Naive thymus-derived CD8-positive, alpha-beta T cell (primary cell): ENCODE measurements around the gene CACNA2D3. TPM values are rescaled to one million over a fixed set of nuclear protein-coding genes. Genes with fewer than 3 reads are reported as not detected.

ENCODE experiments used
- ATAC-seq, 2 donors: fragments of 150-1000 bp; cut with Tn5 transposase in 1 of 2; sonication (Bioruptor Pico), chemical (Tn5 transposase) in 1 of 2; 1 replicate in 1 of 2; 2 replicates in 1 of 2; pipeline ENCODE4 v1.10.0; 2021; ENCODE audit warnings: mild to moderate bottlenecking in 2 of 2, moderate library complexity in 2 of 2
- POLR2A ChIA-PET: fragments of 350-600 bp; sonication (Branson Sonifier 250); formaldehyde crosslinking; loops from one replicate; lab custom pipeline; 2021; ENCODE audit warnings: antibody characterized with exemption; lab: Charles Lee
- DNase-seq, 10 donors: peaks; one replicate each; pipeline versions ENCODE4 v3.0.0 to v3.0.0-alpha.2; 2020 to 2022
- H3K27ac Mint-ChIP-seq, 10 donors: one replicate each; pipeline ENCODE4 v1.8.0; 2020 to 2022; ENCODE audit warnings: mild to moderate bottlenecking in 10 of 10, mixed read lengths in 10 of 10, moderate library complexity in 4 of 10, inconsistent platforms in 1 of 10
- H3K27me3 Mint-ChIP-seq, 5 donors: one replicate each; pipeline ENCODE4 v1.8.0; 2021 to 2022; ENCODE audit warnings: mixed read lengths in 5 of 5
- H3K36me3 Mint-ChIP-seq, 3 donors: one replicate each; pipeline ENCODE4 v1.8.0; 2020 to 2022; ENCODE audit warnings: mixed read lengths in 3 of 3, mild to moderate bottlenecking in 2 of 3, inconsistent platforms in 1 of 3
- H3K4me1 Mint-ChIP-seq, 4 donors: one replicate each; pipeline ENCODE4 v1.8.0; 2021 to 2022; ENCODE audit warnings: mixed read lengths in 4 of 4
- H3K4me3 Mint-ChIP-seq, 10 donors: one replicate each; pipeline ENCODE4 v1.8.0; 2020 to 2022; ENCODE audit warnings: mild to moderate bottlenecking in 10 of 10, mixed read lengths in 10 of 10, moderate library complexity in 6 of 10, inconsistent platforms in 1 of 10
- H3K9me3 Mint-ChIP-seq, 9 donors: one replicate each; pipeline ENCODE4 v1.8.0; 2020 to 2022; ENCODE audit warnings: mixed read lengths in 9 of 9, mild to moderate bottlenecking in 3 of 9, inconsistent platforms in 1 of 9, moderate library complexity in 1 of 9
- polyA plus RNA-seq, 3 donors: library from polyadenylated mRNA; unstranded; fragments of 300-500 nt; fragmentation: Illumina TruSeq; gene quantifications; one replicate each; pipeline ENCODE4 v1.2.3, GENCODE V29; 2021
- total RNA-seq, 8 experiments: library from RNA in 2 of 8; stranded (reverse) in 2 of 8; gene quantifications; one replicate each; pipeline ENCODE4 v1.2.3 and lab custom pipeline; 2021 to 2026

The CACNA2D3 gene
- total and polyA plus RNA-seq, 5 experiments from 2014 or later = not detected

DNA sequence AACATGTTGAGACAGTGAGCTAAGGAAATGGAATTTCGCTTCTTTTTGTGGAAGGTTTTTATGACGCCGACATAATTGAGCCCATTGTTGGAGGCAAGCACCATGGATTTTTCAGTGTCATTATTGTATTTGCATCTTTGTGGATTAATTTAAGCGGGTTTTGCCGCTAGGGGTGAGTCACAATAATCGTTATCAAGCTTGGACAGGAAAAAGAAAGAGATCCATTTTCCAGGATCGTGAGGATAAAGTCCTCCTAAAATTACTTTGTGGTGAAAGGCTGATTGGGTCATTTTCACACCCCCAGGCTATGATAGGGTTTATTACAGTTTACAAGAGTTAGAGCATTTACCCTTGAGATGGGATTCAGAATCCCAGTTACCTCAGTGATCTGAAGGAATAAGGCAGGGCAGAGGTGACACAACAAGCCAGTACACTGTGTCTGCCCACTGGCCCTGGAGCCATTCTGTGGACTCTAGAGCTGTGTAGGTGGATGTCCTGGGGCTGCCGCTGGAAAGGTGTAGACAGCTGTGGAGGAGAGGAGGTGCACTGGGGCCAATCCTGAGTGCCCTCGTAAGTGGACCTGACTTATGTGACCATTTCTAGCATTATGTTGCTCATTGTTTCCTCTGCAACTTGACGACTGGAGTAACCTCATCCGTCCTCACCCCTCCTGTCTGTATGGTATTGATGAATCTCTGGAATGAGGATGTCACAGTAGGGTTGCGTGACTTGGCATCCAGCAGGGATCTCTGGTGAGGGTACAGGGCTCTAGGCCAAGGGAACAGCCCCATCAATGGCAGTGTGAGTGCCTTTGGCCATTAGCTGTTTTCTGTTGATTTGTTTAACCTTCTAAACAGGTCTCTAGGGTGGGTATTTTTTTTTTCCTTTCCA is 435.4 kb downstream of the CACNA2D3 start:
- H3K27ac Mint-ChIP-seq = no peak overlapping the region
- no peak overlapping the region for H3K4me3 Mint-ChIP-seq
- no peaks in the 10 kb centered on the region for H3K36me3 Mint-ChIP-seq
- peaks cover 0 to 11% (median 0%) of the 10 kb centered on the region in 5 donors for H3K27me3 Mint-ChIP-seq
- DNase-seq = no peak
- H3K4me1 Mint-ChIP-seq = no peaks in the 10 kb centered on the region
- peaks cover 0 to 9% (median under 1%) of the 10 kb centered on the region in 9 donors for H3K9me3 Mint-ChIP-seq
- POLR2A ChIA-PET = no interaction called here
- ATAC-seq = no peak

DNA sequence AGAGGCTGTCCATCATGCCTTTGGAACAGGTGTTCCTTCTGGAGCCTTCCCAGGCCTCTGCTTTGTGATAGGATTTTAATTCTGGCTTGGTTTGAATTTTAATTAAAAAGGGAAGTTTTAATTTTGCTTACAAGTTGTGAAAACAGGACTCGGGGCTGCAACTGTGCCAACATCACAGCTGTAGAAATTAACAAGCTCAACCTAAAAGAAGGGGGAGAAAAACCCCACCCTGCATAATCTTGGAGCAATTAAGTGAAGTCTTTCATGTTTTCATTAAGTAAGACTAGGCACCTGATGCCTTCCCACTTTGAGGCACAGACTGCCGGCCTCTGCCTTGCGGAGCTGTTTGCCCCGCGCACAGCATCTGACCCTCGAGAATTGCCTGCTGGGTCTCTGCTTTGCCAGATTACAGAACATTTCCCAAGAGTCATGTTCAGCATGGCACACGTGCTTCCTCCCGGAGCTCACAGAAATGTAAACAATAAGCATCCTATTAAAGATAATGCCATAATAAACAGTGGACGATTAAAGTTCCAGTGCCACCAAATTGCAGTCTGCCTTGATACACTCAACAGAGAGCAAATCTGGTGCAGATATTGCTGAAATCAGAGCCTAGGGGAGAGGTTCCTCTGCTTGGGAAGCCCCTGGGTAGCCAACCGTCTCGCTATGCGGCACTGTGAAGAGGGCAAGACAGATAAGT is 441.3 kb downstream of the CACNA2D3 start:
- H3K9me3 Mint-ChIP-seq = peaks cover 0 to 5% (median 0%) of the 10 kb centered on the region in 9 donors
- ATAC-seq (no peak), DNase-seq (no peak)
- no peak overlapping the region for H3K4me3 Mint-ChIP-seq
- H3K27ac Mint-ChIP-seq = no peak overlapping the region
- H3K36me3 Mint-ChIP-seq = no peaks in the 10 kb centered on the region
- POLR2A ChIA-PET = no interaction called here
- peaks cover 0 to 11% (median 0%) of the 10 kb centered on the region in 5 donors for H3K27me3 Mint-ChIP-seq
- H3K4me1 Mint-ChIP-seq = no peaks in the 10 kb centered on the region

DNA sequence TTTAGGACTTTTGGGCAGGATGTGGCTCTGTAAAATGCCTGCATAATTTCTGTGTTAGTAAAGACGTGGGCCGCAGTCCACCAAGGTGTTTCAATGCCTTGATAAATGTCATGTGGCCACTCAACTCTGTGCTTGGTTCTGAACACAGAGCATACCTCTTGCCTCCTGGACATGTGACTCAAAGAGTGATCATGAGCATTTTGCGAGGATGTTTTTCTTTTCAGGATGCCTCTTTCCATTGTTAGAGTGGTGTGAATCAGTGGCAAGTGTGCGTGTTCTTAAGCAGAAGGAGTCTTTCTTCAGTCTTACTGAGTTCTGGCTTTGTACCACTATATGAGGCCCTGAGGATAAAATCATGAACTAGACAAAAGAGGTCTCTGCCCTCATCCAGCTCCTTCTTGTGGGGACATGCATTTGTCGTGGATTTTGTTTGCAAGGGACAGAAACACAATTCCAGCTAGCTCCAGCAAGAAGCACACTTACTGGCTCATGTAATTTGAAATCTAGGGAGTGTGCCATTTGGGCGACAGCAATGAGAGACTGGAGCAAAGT is 442.1 kb downstream of the CACNA2D3 start:
- H3K36me3 Mint-ChIP-seq = no peaks in the 10 kb centered on the region
- H3K4me1 Mint-ChIP-seq = no peaks in the 10 kb centered on the region
- H3K27me3 Mint-ChIP-seq = peaks cover 0 to 7% (median 0%) of the 10 kb centered on the region in 5 donors
- DNase-seq = no peak
- peaks cover 0 to 5% (median 0%) of the 10 kb centered on the region in 9 donors for H3K9me3 Mint-ChIP-seq
- POLR2A ChIA-PET = no interaction called here
- H3K27ac Mint-ChIP-seq = no peak overlapping the region
- ATAC-seq = no peak
- no peak overlapping the region for H3K4me3 Mint-ChIP-seq

DNA sequence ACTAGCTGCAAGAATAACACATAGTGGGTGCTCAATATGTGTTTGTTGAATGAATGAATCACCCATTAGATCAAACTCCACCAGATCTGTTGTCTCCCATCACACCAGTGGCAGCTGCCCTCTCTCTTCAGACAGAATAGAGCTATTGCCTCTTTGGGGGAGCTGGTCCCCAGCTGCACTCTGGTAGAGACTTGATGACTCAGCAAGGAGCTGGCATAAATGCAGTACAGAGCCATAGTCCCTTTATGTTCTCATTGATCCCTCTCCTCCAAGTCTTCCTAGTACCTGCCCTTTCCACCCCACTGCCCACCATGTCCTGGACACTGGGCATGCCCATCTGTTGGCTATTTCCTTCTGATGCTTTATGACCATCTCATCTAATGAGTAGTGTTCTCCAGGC is 443.6 kb downstream of the CACNA2D3 start:
- no peaks in the 10 kb centered on the region for H3K36me3 Mint-ChIP-seq
- no peak for ATAC-seq
- H3K27me3 Mint-ChIP-seq = peaks cover 0 to 5% (median 0%) of the 10 kb centered on the region in 5 donors
- H3K27ac Mint-ChIP-seq = no peak overlapping the region
- DNase-seq = no peak
- H3K4me3 Mint-ChIP-seq = no peak overlapping the region
- peaks cover 0 to 5% (median 0%) of the 10 kb centered on the region in 9 donors for H3K9me3 Mint-ChIP-seq
- POLR2A ChIA-PET = no interaction called here
- H3K4me1 Mint-ChIP-seq = no peaks in the 10 kb centered on the region

DNA sequence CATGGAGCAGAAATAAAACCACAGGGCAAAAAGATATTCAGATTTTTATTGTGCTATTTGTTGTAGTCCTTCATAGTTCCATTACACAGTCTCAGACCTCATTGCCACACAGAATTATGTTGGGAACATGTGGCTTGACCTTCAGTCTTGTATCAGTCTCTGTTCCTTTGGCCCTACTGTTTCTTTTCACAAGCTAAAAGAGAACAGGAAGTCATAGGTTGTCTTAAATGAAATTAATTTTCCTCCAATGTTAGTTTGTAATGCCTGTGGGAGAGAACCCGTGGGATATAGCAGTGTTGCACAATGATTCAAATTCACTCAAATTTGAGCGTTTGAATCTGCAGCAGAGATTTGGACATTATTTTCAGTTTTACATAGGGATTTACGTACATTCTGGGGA is 445.6 kb downstream of the CACNA2D3 start:
- no peaks in the 10 kb centered on the region for H3K4me1 Mint-ChIP-seq
- peaks cover 0 to 3% (median 0%) of the 10 kb centered on the region in 9 donors for H3K9me3 Mint-ChIP-seq
- H3K27ac Mint-ChIP-seq = no peak overlapping the region
- DNase-seq (no peak), ATAC-seq (no peak)
- H3K27me3 Mint-ChIP-seq = peaks cover 0 to 5% (median 0%) of the 10 kb centered on the region in 5 donors
- H3K36me3 Mint-ChIP-seq = no peaks in the 10 kb centered on the region
- H3K4me3 Mint-ChIP-seq = no peak overlapping the region
- POLR2A ChIA-PET = no interaction called here

DNA sequence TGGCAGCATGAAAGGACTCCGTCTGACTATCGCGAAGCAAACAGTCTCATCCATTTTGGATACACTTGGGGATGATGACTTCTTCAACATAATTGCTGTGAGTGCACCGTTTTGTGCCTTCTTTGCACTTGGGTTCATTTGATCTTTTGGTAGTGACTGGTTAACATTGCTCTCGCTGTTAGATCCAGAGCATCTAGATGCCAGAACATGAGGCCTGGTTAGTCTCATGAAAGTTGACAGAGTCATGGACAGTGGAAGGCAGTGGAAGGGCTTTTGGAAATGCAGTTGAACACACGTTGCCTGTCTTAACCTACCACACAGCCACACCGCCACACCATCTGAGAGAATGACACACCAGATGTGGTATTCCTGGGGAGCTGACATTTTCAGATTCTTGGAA is 447.7 kb downstream of the CACNA2D3 start:
- peaks cover 0 to 6% (median 0%) of the 10 kb centered on the region in 9 donors for H3K9me3 Mint-ChIP-seq
- no peak for DNase-seq
- POLR2A ChIA-PET = no interaction called here
- H3K36me3 Mint-ChIP-seq = no peaks in the 10 kb centered on the region
- no peak overlapping the region for H3K4me3 Mint-ChIP-seq
- ATAC-seq = no peak
- H3K27ac Mint-ChIP-seq = no peak overlapping the region
- H3K27me3 Mint-ChIP-seq = peaks cover 0 to 2% (median 0%) of the 10 kb centered on the region in 5 donors
- H3K4me1 Mint-ChIP-seq = no peaks in the 10 kb centered on the region

DNA sequence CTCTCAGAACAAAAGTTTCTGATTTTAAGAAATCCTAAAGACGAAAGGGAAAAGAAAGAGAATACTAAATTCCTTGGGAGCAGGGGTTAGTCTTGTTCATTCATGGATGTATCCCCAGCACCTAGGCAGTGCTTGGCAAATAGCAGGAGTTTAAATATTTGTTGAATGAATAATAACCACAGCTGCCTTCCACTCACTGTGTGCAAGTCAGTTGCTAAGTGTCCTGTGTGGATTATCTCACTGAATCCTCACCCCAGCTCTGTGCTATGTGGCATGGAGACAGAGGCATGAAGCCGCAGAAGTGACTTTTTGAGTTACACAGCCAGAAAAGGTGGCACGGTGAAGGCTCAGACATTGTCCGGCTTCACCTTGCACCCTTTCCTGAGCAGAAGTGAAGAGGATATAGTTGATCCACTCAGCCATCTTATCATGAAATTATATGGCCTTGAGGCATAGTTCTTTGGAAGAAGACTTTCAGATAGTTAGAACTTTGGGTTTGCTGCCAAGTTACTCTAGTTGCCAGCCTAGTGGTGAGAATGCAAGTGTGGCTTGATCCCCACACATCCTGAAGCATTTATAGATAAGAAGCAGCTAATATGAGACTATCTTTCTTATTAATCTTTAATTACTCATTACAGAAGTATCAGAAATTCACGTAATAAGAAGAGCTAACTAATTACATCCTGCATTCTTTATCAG is 450.0 kb downstream of the CACNA2D3 start:
- no peak for DNase-seq
- POLR2A ChIA-PET = no interaction called here
- Mint-ChIP-seq H3K27ac (no peak overlapping the region), H3K36me3 (no peaks in the 10 kb centered on the region), H3K4me1 (no peaks in the 10 kb centered on the region), H3K27me3 (peaks cover 0 to 15% (median 0%) of the 10 kb centered on the region in 5 donors), H3K4me3 (no peak overlapping the region), H3K9me3 (peaks cover 0 to 9% (median 0%) of the 10 kb centered on the region in 9 donors)
- ATAC-seq = no peak

DNA sequence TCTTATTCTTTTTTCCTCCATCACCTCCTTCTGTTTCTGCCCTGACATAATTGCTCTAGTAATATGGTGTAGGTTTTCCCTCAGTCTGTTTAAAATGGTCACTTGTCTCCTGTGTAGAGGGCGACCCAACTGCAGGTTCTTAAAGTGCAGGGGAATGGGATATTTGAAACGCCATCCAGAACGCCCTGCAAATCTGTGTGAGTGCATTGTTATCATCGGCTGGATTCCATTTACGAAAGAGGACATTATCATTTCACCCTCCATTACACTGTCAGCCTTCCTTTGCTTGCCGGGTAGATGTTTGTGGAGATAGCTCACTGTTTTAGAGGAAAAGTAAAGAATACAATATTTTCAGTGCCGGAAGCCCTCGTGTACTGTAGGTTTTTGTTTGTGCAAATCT is 451.5 kb downstream of the CACNA2D3 start:
- POLR2A ChIA-PET = no interaction called here
- DNase-seq = no peak
- H3K4me1 Mint-ChIP-seq = no peaks in the 10 kb centered on the region
- no peak for ATAC-seq
- H3K9me3 Mint-ChIP-seq = peaks cover 0 to 14% (median 4%) of the 10 kb centered on the region in 9 donors
- peaks cover 0 to 15% (median 2%) of the 10 kb centered on the region in 5 donors for H3K27me3 Mint-ChIP-seq
- H3K4me3 Mint-ChIP-seq = no peak overlapping the region
- H3K27ac Mint-ChIP-seq = no peak overlapping the region
- no peaks in the 10 kb centered on the region for H3K36me3 Mint-ChIP-seq

DNA sequence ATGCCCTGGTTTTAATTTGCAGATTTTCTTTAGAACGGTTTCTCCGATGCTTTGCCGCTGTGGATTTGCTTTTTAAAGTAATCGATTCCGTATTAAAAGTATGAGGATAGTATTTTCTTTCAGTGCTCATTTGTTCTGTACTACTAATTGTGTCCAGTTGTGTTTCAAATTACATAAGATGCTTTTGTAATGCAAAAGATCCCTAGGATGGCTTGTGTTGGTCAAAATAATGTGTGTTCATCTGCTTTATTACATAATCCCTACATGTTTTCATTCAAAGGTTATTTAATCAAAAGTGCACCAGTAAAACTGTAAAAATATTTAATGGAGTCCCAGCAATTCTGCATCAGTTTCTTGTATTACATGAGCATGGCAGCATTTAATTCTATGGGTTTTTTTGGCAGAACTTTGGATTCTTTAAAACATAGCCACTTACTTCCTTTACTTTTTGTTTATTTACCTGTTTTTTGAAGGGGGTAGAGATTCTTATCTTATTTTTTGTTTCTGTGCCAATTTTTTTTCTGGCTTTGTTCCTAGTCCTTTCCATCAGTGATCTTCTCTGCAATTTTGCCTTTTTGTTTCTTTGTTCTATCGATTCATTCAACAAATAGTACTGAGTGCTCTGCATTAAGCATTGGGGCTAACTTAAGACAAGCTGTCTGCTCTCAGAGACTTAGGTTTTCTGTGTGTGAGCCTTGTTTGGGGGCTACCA is 452.7 kb downstream of the CACNA2D3 start:
- H3K9me3 Mint-ChIP-seq = peaks cover 0 to 17% (median 4%) of the 10 kb centered on the region in 9 donors
- no peak overlapping the region for H3K4me3 Mint-ChIP-seq
- H3K27ac Mint-ChIP-seq = peak overlapping the region in 1 of 10 donors; percentile 45
- peaks cover 0 to 15% (median 2%) of the 10 kb centered on the region in 5 donors for H3K27me3 Mint-ChIP-seq
- ATAC-seq (no peak), DNase-seq (no peak)
- H3K36me3 Mint-ChIP-seq = no peaks in the 10 kb centered on the region
- POLR2A ChIA-PET = no interaction called here
- H3K4me1 Mint-ChIP-seq = no peaks in the 10 kb centered on the region

DNA sequence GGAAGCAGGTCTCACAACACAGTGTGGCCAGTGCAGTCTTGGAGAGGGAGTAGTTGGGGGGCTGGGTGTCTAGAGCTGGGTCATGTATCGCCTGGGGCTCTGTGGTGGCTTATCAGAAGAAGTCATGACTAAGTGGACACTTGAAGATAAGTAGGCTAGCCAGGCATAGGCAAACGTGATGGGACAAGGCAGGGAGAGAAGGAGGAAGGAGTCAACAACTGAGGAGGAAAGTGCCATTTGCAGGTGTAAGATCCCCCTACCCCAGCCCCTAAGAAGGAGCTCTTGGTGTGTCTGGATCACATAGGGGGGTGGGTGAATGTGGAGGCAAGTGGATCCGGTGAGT is 453.2 kb downstream of the CACNA2D3 start:
- ATAC-seq (no peak), DNase-seq (no peak)
- Mint-ChIP-seq H3K27ac (peak overlapping the region in 1 of 10 donors; percentile 45), H3K4me3 (no peak overlapping the region), H3K9me3 (peaks cover 0 to 17% (median 4%) of the 10 kb centered on the region in 9 donors), H3K27me3 (peaks cover 0 to 15% (median 2%) of the 10 kb centered on the region in 5 donors), H3K4me1 (no peaks in the 10 kb centered on the region), H3K36me3 (no peaks in the 10 kb centered on the region)
- POLR2A ChIA-PET = no interaction called here

DNA sequence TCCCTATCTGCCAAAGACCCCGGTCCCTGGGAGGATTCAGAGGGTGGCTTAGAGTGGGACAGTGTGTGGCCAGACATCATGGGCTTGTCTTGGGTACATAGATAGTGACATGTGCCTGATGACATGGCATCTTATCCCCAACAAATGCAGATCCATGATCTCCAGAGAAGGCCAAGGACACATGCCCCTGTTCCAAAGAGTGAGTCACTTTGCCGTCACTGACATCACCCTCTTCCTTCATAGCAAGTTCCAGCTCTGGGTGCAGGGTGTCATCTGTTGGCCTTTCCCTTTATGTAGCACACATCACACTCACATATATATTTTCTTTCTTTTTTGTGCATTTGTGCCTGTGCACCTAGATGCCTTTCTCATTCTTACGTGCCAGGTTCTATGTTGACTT is 455.0 kb downstream of the CACNA2D3 start:
- no peaks in the 10 kb centered on the region for H3K4me1 Mint-ChIP-seq
- no peak overlapping the region for H3K4me3 Mint-ChIP-seq
- POLR2A ChIA-PET = no interaction called here
- DNase-seq = no peak
- peaks cover 0 to 15% (median 2%) of the 10 kb centered on the region in 5 donors for H3K27me3 Mint-ChIP-seq
- peaks cover 0 to 17% (median 4%) of the 10 kb centered on the region in 9 donors for H3K9me3 Mint-ChIP-seq
- ATAC-seq = no peak
- H3K27ac Mint-ChIP-seq = no peak overlapping the region
- no peaks in the 10 kb centered on the region for H3K36me3 Mint-ChIP-seq

DNA sequence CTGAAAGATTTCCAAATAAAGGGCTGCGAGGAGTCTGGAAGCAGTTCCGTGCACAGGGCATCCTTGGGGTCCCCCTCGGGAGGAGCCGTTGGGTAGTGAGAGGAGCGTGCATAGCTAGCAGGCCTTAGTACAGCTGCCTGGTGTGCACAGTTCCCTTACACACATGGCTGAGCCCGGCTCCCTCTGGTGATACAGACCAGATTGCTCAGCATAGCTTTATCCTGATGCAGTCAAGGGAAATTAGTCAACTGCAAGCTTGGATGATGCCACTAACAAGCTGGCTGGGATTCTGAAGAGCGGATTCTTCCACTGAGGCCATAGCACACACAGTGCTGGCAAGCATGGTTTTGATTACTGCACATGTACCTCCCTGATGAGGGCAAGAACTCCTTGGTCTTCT is 456.1 kb downstream of the CACNA2D3 start:
- Mint-ChIP-seq H3K27me3 (peaks cover 0 to 15% (median 4%) of the 10 kb centered on the region in 5 donors), H3K4me3 (no peak overlapping the region), H3K27ac (no peak overlapping the region), H3K4me1 (no peaks in the 10 kb centered on the region), H3K36me3 (no peaks in the 10 kb centered on the region), H3K9me3 (peaks cover 0 to 17% (median 4%) of the 10 kb centered on the region in 9 donors)
- POLR2A ChIA-PET = no interaction called here
- DNase-seq (no peak), ATAC-seq (no peak)
